Activated T-cell treated with anti-CD3 and anti-CD28 coated beads, Interleukin-2, amount 50 U/mL, for 72 hours (primary cell): Measurements from ENCODE around the gene BAIAP2. TPM values are rescaled to one million over a fixed set of nuclear protein-coding genes. Genes with fewer than 3 reads are reported as not detected.
"Not testable (repeated sequence)": the region's sequence is repeated elsewhere in the genome, so short reads cannot be mapped to it uniquely, and the experiment has no call there.

Experiments used
- ATAC-seq, 2 donors: fragments of 150-1000 bp; cut with Tn5 transposase; replicated peaks in 1 of 2; 2 replicates each; pipeline ENCODE4 v1.10.0; 2021; ENCODE audit warnings: moderate library complexity in 2 of 2, mild to moderate bottlenecking in 1 of 2
- DNase-seq, 2 donors: peaks; one replicate each; pipeline ENCODE4 v3.0.0; 2021 to 2022; ENCODE audit warnings: mixed read lengths in 1 of 2
- H3K27ac Mint-ChIP-seq: one replicate; pipeline ENCODE4 v1.8.0; 2022; ENCODE audit warnings: mild to moderate bottlenecking, moderate library complexity, mixed read lengths
- H3K27me3 Mint-ChIP-seq: one replicate; pipeline ENCODE4 v1.8.0; 2022; ENCODE audit warnings: low read depth, mixed read lengths
- H3K36me3 Mint-ChIP-seq, 2 donors: one replicate each; pipeline ENCODE4 v1.8.0; 2022; ENCODE audit warnings: mixed read lengths in 2 of 2, mild to moderate bottlenecking in 1 of 2; ENCODE audit not compliant: insufficient read depth in 2 of 2
- H3K4me1 Mint-ChIP-seq: one replicate; pipeline ENCODE4 v1.8.0; 2022; ENCODE audit warnings: low read depth, mixed read lengths
- H3K4me3 Mint-ChIP-seq, 2 donors: one replicate each; pipeline ENCODE4 v1.8.0; 2022; ENCODE audit warnings: mild to moderate bottlenecking in 2 of 2, mixed read lengths in 2 of 2, moderate library complexity in 2 of 2
- H3K9me3 Mint-ChIP-seq, 2 donors: one replicate each; pipeline ENCODE4 v1.8.0; 2022; ENCODE audit warnings: mixed read lengths in 2 of 2
- total RNA-seq, 2 donors: library from RNA; stranded (reverse); gene quantifications; one replicate each; pipeline ENCODE4 v1.2.3, GENCODE V29; 2022

The BAIAP2 gene
- total RNA-seq, 2 donors from 2014 or later, result 8.7 TPM

- no peak overlapping the region for H3K4me3 Mint-ChIP-seq
- no peak overlapping the region for H3K27ac Mint-ChIP-seq
- peaks cover 5 to 6% of the 10 kb centered on the region in 2 donors for H3K9me3 Mint-ChIP-seq
- H3K4me1 Mint-ChIP-seq, result peaks cover 21% of the 10 kb centered on the region
- DNase-seq (no peak), ATAC-seq (no peak)
- peaks cover 24% of the 10 kb centered on the region for H3K27me3 Mint-ChIP-seq
- H3K36me3 Mint-ChIP-seq, result peaks cover 5 to 6% of the 10 kb centered on the region in 2 donors
Observed at GRCh38 chr17:81006891-81007290, 28.1 kb upstream of the BAIAP2 start.

GRCh38 chr17:81008140-81008539 is 26.8 kb upstream of the BAIAP2 start:
- H3K4me3 Mint-ChIP-seq, result no peak overlapping the region
- DNase-seq (no peak), ATAC-seq (no peak)
- H3K4me1 Mint-ChIP-seq, result peaks cover 13% of the 10 kb centered on the region
- peaks cover 5 to 7% of the 10 kb centered on the region in 2 donors for H3K9me3 Mint-ChIP-seq
- H3K27me3 Mint-ChIP-seq, result peaks cover 15% of the 10 kb centered on the region
- H3K36me3 Mint-ChIP-seq, result peaks cover 5 to 6% of the 10 kb centered on the region in 2 donors
- H3K27ac Mint-ChIP-seq, result no peak overlapping the region

- no peak overlapping the region for H3K4me3 Mint-ChIP-seq
Observed at GRCh38 chr17:81009136-81009535, 25.8 kb upstream of the BAIAP2 start.

GRCh38 chr17:81010935-81011334 is 24.0 kb upstream of the BAIAP2 start:
- peaks cover 8% of the 10 kb centered on the region in 2 donors for H3K36me3 Mint-ChIP-seq
- no peak overlapping the region for H3K27ac Mint-ChIP-seq
- no peaks in the 10 kb centered on the region for H3K27me3 Mint-ChIP-seq
- no peaks in the 10 kb centered on the region for H3K4me1 Mint-ChIP-seq
- no peak for ATAC-seq
- H3K4me3 Mint-ChIP-seq, result no peak overlapping the region
- no peak for DNase-seq
- peaks cover 5 to 10% of the 10 kb centered on the region in 2 donors for H3K9me3 Mint-ChIP-seq

More at GRCh38 chr17:81009136-81009535, 25.8 kb upstream of the BAIAP2 start:
- Mint-ChIP-seq H3K27ac (no peak overlapping the region), H3K27me3 (peaks cover 8% of the 10 kb centered on the region), H3K9me3 (peaks cover 5 to 7% of the 10 kb centered on the region in 2 donors), H3K36me3 (peaks cover 5 to 6% of the 10 kb centered on the region in 2 donors), H3K4me1 (peaks cover 7% of the 10 kb centered on the region)
- no peak for DNase-seq
- ATAC-seq, result no peak

GRCh38 chr17:81011951-81012350 is 23.0 kb upstream of the BAIAP2 start:
- Mint-ChIP-seq H3K36me3 (peaks cover 10 to 16% of the 10 kb centered on the region in 2 donors), H3K27me3 (no peaks in the 10 kb centered on the region), H3K4me3 (no peak overlapping the region), H3K27ac (no peak overlapping the region), H3K9me3 (peaks cover 7 to 10% of the 10 kb centered on the region in 2 donors), H3K4me1 (no peaks in the 10 kb centered on the region)
- DNase-seq (no peak), ATAC-seq (no peak)

- Mint-ChIP-seq H3K4me1 (peaks cover 4% of the 10 kb centered on the region), H3K27me3 (no peaks in the 10 kb centered on the region), H3K27ac (peak overlapping the region; percentile 8), H3K4me3 (no peak overlapping the region), H3K9me3 (peaks cover 7 to 10% of the 10 kb centered on the region in 2 donors), H3K36me3 (peaks cover 10 to 16% of the 10 kb centered on the region in 2 donors)
- no peak for ATAC-seq
- no peak for DNase-seq
Observed at GRCh38 chr17:81012574-81013447, 22.1 kb upstream of the BAIAP2 start.

GRCh38 chr17:81013642-81014041 is 21.3 kb upstream of the BAIAP2 start:
- Mint-ChIP-seq H3K27me3 (no peaks in the 10 kb centered on the region), H3K4me1 (peaks cover 12% of the 10 kb centered on the region), H3K27ac (peak overlapping the region; percentile 8), H3K4me3 (no peak overlapping the region), H3K9me3 (peaks cover 7 to 10% of the 10 kb centered on the region in 2 donors), H3K36me3 (peaks cover 10 to 16% of the 10 kb centered on the region in 2 donors)
- no peak for ATAC-seq
- DNase-seq, result no peak

GRCh38 chr17:81015136-81015535 is 19.8 kb upstream of the BAIAP2 start:
- H3K36me3 Mint-ChIP-seq, result peaks cover 10 to 16% of the 10 kb centered on the region in 2 donors

GRCh38 chr17:81016575-81016974 is 18.4 kb upstream of the BAIAP2 start:
- Mint-ChIP-seq H3K27me3 (no peaks in the 10 kb centered on the region), H3K4me1 (peaks cover 16% of the 10 kb centered on the region), H3K27ac (peak overlapping the region; percentile 83), H3K9me3 (peaks cover 2 to 6% of the 10 kb centered on the region in 2 donors), H3K4me3 (peak overlapping the region in 1 of 2 donors; percentile 12), H3K36me3 (peaks cover 5 to 11% of the 10 kb centered on the region in 2 donors)
- DNase-seq, result no peak
- ATAC-seq, result no peak

More at GRCh38 chr17:81015136-81015535, 19.8 kb upstream of the BAIAP2 start:
- Mint-ChIP-seq H3K4me1 (peaks cover 16% of the 10 kb centered on the region), H3K9me3 (peaks cover 7 to 10% of the 10 kb centered on the region in 2 donors), H3K4me3 (no peak overlapping the region), H3K27me3 (no peaks in the 10 kb centered on the region), H3K27ac (no peak overlapping the region)
- no peak for ATAC-seq
- no peak for DNase-seq

GRCh38 chr17:81017330-81017729 is 17.6 kb upstream of the BAIAP2 start:
- H3K4me1 Mint-ChIP-seq, result peaks cover 16% of the 10 kb centered on the region
- H3K9me3 Mint-ChIP-seq, ATAC-seq, H3K27me3 Mint-ChIP-seq, H3K27ac Mint-ChIP-seq, DNase-seq: not testable (repeated sequence)
- H3K4me3 Mint-ChIP-seq, result peak overlapping the region in 1 of 2 donors; percentile 84
- H3K36me3 Mint-ChIP-seq, result peaks cover 5 to 11% of the 10 kb centered on the region in 2 donors

- DNase-seq, result peak; percentile 34 to 39
- ATAC-seq, result peak; percentile 76 to 77
- Mint-ChIP-seq H3K36me3 (peaks cover 5 to 11% of the 10 kb centered on the region in 2 donors), H3K4me3 (peak overlapping the region; percentile 77 to 84), H3K9me3 (peaks cover 2 to 3% of the 10 kb centered on the region in 2 donors), H3K27ac (peak overlapping the region; percentile 77), H3K4me1 (peaks cover 16% of the 10 kb centered on the region), H3K27me3 (no peaks in the 10 kb centered on the region)
Observed at GRCh38 chr17:81018044-81018802, 16.7 kb upstream of the BAIAP2 start.

GRCh38 chr17:81019563-81020442 is 15.1 kb upstream of the BAIAP2 start:
- DNase-seq, result no peak

More at GRCh38 chr17:81019563-81020442, 15.1 kb upstream of the BAIAP2 start:
- Mint-ChIP-seq H3K27ac (no peak overlapping the region), H3K36me3 (peaks cover 5 to 11% of the 10 kb centered on the region in 2 donors), H3K4me1 (peaks cover 20% of the 10 kb centered on the region), H3K9me3 (peaks cover 2 to 3% of the 10 kb centered on the region in 2 donors), H3K4me3 (no peak overlapping the region), H3K27me3 (no peaks in the 10 kb centered on the region)
- ATAC-seq, result no peak
